ENCODE results near the gene NOL4L. TPM values are rescaled to one million over a fixed set of nuclear protein-coding genes. Genes with fewer than 3 reads are reported as not detected.

The NOL4L gene
- total and polyA plus RNA-seq, 2 experiments from 2014 or later: 38.8 to 39.2 TPM

GRCh38 chr20:32476684-32477593 is 108.2 kb downstream of the NOL4L start (continued):
- TF ChIP-seq REST (IDR thresholded peaks at IDR 0.05; ENCODE audit: unreplicated experiment) (no peak), ZNF462 (CRISPR knock-in tag; IDR thresholded peaks at IDR 0.05) (no peak), EZH2phosphoT487 (IDR thresholded peaks at IDR 0.05; ENCODE audit: unreplicated experiment) (no peak)

Data from GM23338 (cell line).